OCI-LY1 (cell line): ENCODE measurements around the gene KRTAP10-2.

Experiments used
- H2AFZ ChIP-seq: fragments of 200-600 bp; sonication (generic), shearing (Covaris generic); 2 replicates; pipeline ENCODE4 v1.6.0; 2014; ENCODE audit warnings: antibody characterized with exemption, mild to moderate bottlenecking, low read length
- H3F3A ChIP-seq: fragments of 200-600 bp; sonication (generic), shearing (Covaris generic); 2 replicates; pipeline ENCODE4 v1.6.0; 2014; ENCODE audit warnings: mild to moderate bottlenecking, antibody characterized with exemption, low read length, moderate library complexity; ENCODE audit not compliant: insufficient read depth
- H3K27ac ChIP-seq: fragments of 200-600 bp; sonication (generic); 2 replicates; pipeline ENCODE4 v1.5.1; 2014; ENCODE audit warnings: low read length, mixed run types, mild to moderate bottlenecking, low read depth; ENCODE audit not compliant: poor library complexity, severe bottlenecking
- H3K27me3 ChIP-seq: fragments of 200-600 bp; sonication (generic); 2 replicates; pipeline ENCODE4 v1.6.0; 2014; ENCODE audit warnings: antibody characterized with exemption, mild to moderate bottlenecking, low read length, moderate library complexity; ENCODE audit not compliant: insufficient read depth
- H3K36me3 ChIP-seq: fragments of 200-600 bp; sonication (generic); 2 replicates; pipeline ENCODE4 v1.6.1; 2014; ENCODE audit warnings: mild to moderate bottlenecking, antibody characterized with exemption, low read length, moderate library complexity, mixed read lengths; ENCODE audit not compliant: insufficient read depth
- H3K4me1 ChIP-seq: fragments of 200-600 bp; sonication (generic); 2 replicates; pipeline ENCODE4 v1.5.1; 2014; ENCODE audit warnings: mild to moderate bottlenecking, low read length, moderate library complexity; ENCODE audit not compliant: insufficient read depth, severe bottlenecking
- H3K4me2 ChIP-seq: fragments of 200-600 bp; sonication (generic), shearing (Covaris generic); 2 replicates; pipeline ENCODE4 v1.6.1; 2014; ENCODE audit warnings: low read length
- H3K4me3 ChIP-seq: fragments of 200-600 bp; sonication (generic); 2 replicates; pipeline ENCODE4 v1.5.1; 2014; ENCODE audit warnings: low read length, low read depth, mild to moderate bottlenecking, mixed read lengths; ENCODE audit not compliant: poor library complexity, severe bottlenecking
- H3K79me2 ChIP-seq: fragments of 200-600 bp; shearing (Covaris generic); 2 replicates; pipeline ENCODE4 v1.6.1; 2016; ENCODE audit warnings: mixed run types, low read length, mixed read lengths; ENCODE audit not compliant: insufficient read depth
- H3K9ac ChIP-seq: fragments of 200-600 bp; sonication (generic), shearing (Covaris generic); 2 replicates; pipeline ENCODE4 v1.6.1; 2014; ENCODE audit warnings: mild to moderate bottlenecking, low read length, mixed read lengths
- H3K9me2 ChIP-seq: fragments of 200-600 bp; sonication (generic), shearing (Covaris generic); 2 replicates; pipeline ENCODE4 v1.6.1; 2014; ENCODE audit warnings: low read depth, mild to moderate bottlenecking, low read length, mixed read lengths
- H3K9me3 ChIP-seq: fragments of 200-600 bp; shearing (Covaris generic); 2 replicates; pipeline ENCODE4 v1.6.1; 2014; ENCODE audit warnings: low read length, mixed read lengths
- H4K20me1 ChIP-seq: fragments of 200-600 bp; sonication (generic), shearing (Covaris generic); 2 replicates; pipeline ENCODE4 v1.6.0; 2016; ENCODE audit warnings: mild to moderate bottlenecking, low read length; ENCODE audit not compliant: insufficient read depth
- CTCF ChIP-seq: fragments of 200-600 bp; sonication (generic), shearing (Covaris generic); IDR thresholded peaks from 2 replicates; pipeline ENCODE4 v1.5.1; 2017; ENCODE audit warnings: mild to moderate bottlenecking, antibody characterized with exemption, low read length, moderate library complexity, mixed read lengths
- EZH2 ChIP-seq: fragments of 200-600 bp; sonication (generic), shearing (Covaris generic); IDR thresholded peaks from 2 replicates; pipeline ENCODE4 v1.8.0; 2017; ENCODE audit warnings: borderline replicate concordance, mixed run types, mild to moderate bottlenecking, antibody characterized with exemption, low read length, moderate library complexity, mixed read lengths

KRTAP10-2 gene

GRCh38 chr21:44548922-44549321 is 2.4 kb downstream of the KRTAP10-2 start:
- peaks cover 6% of the 10 kb centered on the region; the same call in 1 of the 2 replicates for H3K27me3 ChIP-seq
- H2AFZ ChIP-seq: no peak overlapping the region
- H3K27ac ChIP-seq: no peak overlapping the region
- no peaks in the 10 kb centered on the region for H3K79me2 ChIP-seq
- no peaks in the 10 kb centered on the region for H3F3A ChIP-seq
- no peak overlapping the region for H3K4me3 ChIP-seq
- TF ChIP-seq CTCF (no peak), EZH2 (no peak)
- H3K4me1 ChIP-seq: no peaks in the 10 kb centered on the region
- H4K20me1 ChIP-seq: no peaks in the 10 kb centered on the region
- H3K9me3 ChIP-seq: peaks cover 8% of the 10 kb centered on the region
- H3K36me3 ChIP-seq: no peaks in the 10 kb centered on the region
- no peak overlapping the region for H3K4me2 ChIP-seq
- no peak overlapping the region for H3K9ac ChIP-seq
- no peaks in the 10 kb centered on the region for H3K9me2 ChIP-seq

DNA sequence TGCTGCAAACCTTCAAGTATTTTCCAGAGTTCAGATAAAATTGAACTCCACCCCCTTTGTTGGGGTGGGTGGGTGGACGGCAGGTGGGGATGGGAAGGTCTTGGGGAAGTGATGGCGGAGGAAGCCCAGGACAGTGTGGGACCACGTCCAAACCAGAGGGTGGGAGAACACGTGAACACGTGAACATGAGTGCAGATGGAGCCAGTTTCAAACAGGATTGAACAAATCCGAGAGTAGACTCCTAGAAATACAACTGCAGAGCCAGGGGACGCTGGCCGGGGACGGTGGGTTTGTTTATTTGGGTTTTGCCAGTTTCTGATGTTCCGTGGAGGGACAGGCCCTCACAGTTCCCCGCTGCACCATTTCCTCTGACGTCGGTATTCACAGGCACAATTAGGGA is 2.9 kb downstream of the KRTAP10-2 start:
- no peaks in the 10 kb centered on the region for H3K4me1 ChIP-seq
- H3K79me2 ChIP-seq: no peaks in the 10 kb centered on the region
- H3K4me3 ChIP-seq: no peak overlapping the region
- peaks cover 6% of the 10 kb centered on the region; the same call in 1 of the 2 replicates for H3K27me3 ChIP-seq
- no peak overlapping the region for H3K4me2 ChIP-seq
- TF ChIP-seq EZH2 (no peak), CTCF (no peak)
- H3K9me3 ChIP-seq: peaks cover 8% of the 10 kb centered on the region
- H3K9me2 ChIP-seq: no peaks in the 10 kb centered on the region
- H2AFZ ChIP-seq: no peak overlapping the region
- H3K36me3 ChIP-seq: no peaks in the 10 kb centered on the region
- no peaks in the 10 kb centered on the region for H3F3A ChIP-seq
- no peak overlapping the region for H3K27ac ChIP-seq
- no peak overlapping the region for H3K9ac ChIP-seq
- H4K20me1 ChIP-seq: no peaks in the 10 kb centered on the region

DNA sequence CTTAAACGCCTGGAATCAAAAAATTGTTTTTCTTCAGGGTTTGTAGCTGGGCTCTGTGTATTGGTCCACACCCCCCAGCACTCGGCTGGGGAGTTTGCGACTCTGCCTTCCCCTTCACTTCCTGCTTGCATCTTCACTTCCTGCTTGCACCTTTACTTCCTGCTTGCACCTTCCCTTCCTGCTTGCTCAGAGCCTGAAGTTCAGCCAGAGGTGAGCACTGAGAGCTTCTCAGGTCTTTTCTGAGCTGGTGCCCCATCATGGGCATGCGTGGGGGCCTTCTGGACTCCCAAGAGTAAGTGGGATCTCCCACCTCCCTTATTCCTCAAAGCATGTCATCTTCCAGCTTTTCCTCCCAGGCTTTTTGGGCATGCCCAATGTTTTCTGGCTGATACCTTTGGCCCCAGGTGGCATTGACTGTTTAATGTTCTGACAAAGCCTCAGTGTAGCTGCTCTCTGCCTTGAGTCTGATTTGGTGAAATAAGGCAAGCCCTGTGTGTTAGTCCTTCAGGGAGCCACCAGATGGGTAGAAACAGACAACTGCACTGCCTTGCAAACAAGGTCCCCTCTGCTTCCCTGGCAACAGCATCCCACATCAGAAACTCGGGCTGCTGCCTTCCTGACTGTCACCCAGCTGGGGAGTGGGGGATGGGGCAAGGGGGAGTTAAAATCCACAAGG is 3.5 kb downstream of the KRTAP10-2 start:
- H3K27me3 ChIP-seq: peaks cover 6% of the 10 kb centered on the region; the same call in 1 of the 2 replicates
- no peaks in the 10 kb centered on the region for H3K4me1 ChIP-seq
- no peak overlapping the region for H3K27ac ChIP-seq
- H3K4me2 ChIP-seq: no peak overlapping the region; the same call in 1 of the 2 replicates
- no peak overlapping the region for H2AFZ ChIP-seq
- H3K9ac ChIP-seq: no peak overlapping the region
- TF ChIP-seq EZH2 (no peak), CTCF (no peak)
- no peaks in the 10 kb centered on the region for H3K36me3 ChIP-seq
- no peak overlapping the region for H3K4me3 ChIP-seq
- H3K9me2 ChIP-seq: no peaks in the 10 kb centered on the region
- no peaks in the 10 kb centered on the region for H3K79me2 ChIP-seq
- H3K9me3 ChIP-seq: peaks cover 8% of the 10 kb centered on the region
- H3F3A ChIP-seq: no peaks in the 10 kb centered on the region
- no peaks in the 10 kb centered on the region for H4K20me1 ChIP-seq
